Kidney (tissue), 14 donors: ENCODE results near the gene CCSER2. TPM values are rescaled to one million over a fixed set of nuclear protein-coding genes. Genes with fewer than 3 reads are reported as not detected.

Experiments
- DNase-seq, 5 donors: peaks; one replicate each; pipeline ENCODE4 v3.0.0-alpha.2; 2013 to 2020
- FAIRE-seq: peaks from 2 replicates; lab custom pipeline; 2012; peaks lifted over from hg19 to GRCh38; lab: Jason Lieb, UNC
- H3K27ac ChIP-seq, 2 donors: one replicate each; pipeline ENCODE4 v1.7.0; 2013; ENCODE audit warnings: low read depth in 2 of 2, low read length in 2 of 2, inconsistent platforms in 1 of 2
- H3K27me3 ChIP-seq: one replicate; pipeline ENCODE4 v1.7.1; 2013; ENCODE audit warnings: low read length, inconsistent platforms; ENCODE audit not compliant: control insufficient read depth, insufficient read depth
- H3K36me3 ChIP-seq, 3 donors: one replicate each; pipeline versions ENCODE4 v1.7.0 to v1.7.1; 2013; ENCODE audit warnings: low read length in 3 of 3, control low read depth in 1 of 3, inconsistent platforms in 1 of 3; ENCODE audit not compliant: insufficient read depth in 3 of 3, control insufficient read depth in 2 of 3
- H3K4me1 ChIP-seq, 3 donors: one replicate each; pipeline versions ENCODE4 v1.7.0 to v1.7.1; 2013; ENCODE audit warnings: low read length in 3 of 3, inconsistent platforms in 1 of 3, low read depth in 1 of 3; ENCODE audit not compliant: control insufficient read depth in 2 of 3, insufficient read depth in 2 of 3
- H3K4me3 ChIP-seq, 3 donors: one replicate each; pipeline versions ENCODE4 v1.7.0 to v1.8.1; 2013; ENCODE audit warnings: low read length in 3 of 3, control low read depth in 1 of 3, inconsistent platforms in 1 of 3
- H3K9ac ChIP-seq, 3 donors: one replicate each; pipeline versions ENCODE4 v1.7.0 to v1.7.1; 2013; ENCODE audit warnings: low read length in 3 of 3, control low read depth in 1 of 3, inconsistent platforms in 1 of 3
- H3K9me3 ChIP-seq, 3 donors: one replicate each; pipeline versions ENCODE4 v1.7.0 to v1.7.1; 2013; ENCODE audit warnings: low read length in 3 of 3, control low read depth in 1 of 3, inconsistent platforms in 1 of 3; ENCODE audit not compliant: control insufficient read depth in 2 of 3, insufficient read depth in 1 of 3
- intact Hi-C: fragments of 100-400 bp; cut with DNase I; formaldehyde crosslinking; loops from one replicate; pipeline ENCODE4 v1.11.1; 2022
- polyA plus RNA-seq: library from polyadenylated mRNA; stranded (reverse); fragments of 350-450 nt; fragmentation: Illumina TruSeq; extraction: RNeasy Lipid Tissue Mini Kit (QIAGEN cat#74804); gene quantifications from one replicate; pipeline ENCODE4 v1.2.3, GENCODE V29; 2014; ENCODE audit warnings: low read depth, low replicate concordance; ENCODE audit not compliant: insufficient read depth
- total RNA-seq: library from RNA; stranded (reverse); fragmentation: NEBNext Ultra II Directional; extraction: Animal tissue kit (Norgen Biotek cat#: 25700); gene quantifications from one replicate; pipeline ENCODE4 v1.2.1, GENCODE V29; 2021
- TF ChIP-seq, protein P1 (sequence below): IDR thresholded peaks from 3 replicates; pipeline ENCODE4 v1.5.1; 2012; ENCODE audit warnings: mild to moderate bottlenecking, moderate library complexity, borderline replicate concordance; ENCODE audit not compliant: insufficient read depth; ENCODE audit errors: extremely low read depth
- donor health status: control.
- donor health status: control.
- donor health status: control.
- donor health status: control.
- donor health status: control.
- donor health status: DM: yes; HTN: yes; CAD: no.
- donor health status: Normal renal cell carcinoma (clear cell type).

The CCSER2 gene
- total and polyA plus RNA-seq, 2 donors from 2014 or later = 12.6 to 46.4 TPM

DNA sequence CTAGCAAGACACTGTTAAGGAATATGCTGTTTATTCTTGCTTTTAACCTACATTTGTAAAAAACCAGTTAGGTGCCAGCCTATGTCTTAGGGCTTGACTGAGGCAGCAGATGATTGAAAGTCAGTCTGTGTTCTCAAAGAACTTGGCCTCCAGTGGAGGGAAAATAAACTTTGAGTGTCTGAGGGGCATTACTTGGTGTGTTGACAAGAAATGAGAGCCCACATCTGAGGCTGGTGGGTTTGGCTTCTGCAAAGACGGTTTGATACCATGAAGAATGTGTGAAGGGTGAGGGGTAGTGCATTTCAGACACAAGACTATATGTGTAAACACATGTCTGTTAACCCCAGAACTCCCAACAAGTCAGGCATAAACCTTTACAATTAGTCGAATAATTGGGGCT lies 28.5 kb downstream of the CCSER2 start:
- no peak for DNase-seq
- Histone ChIP-seq H3K9ac (no peak overlapping the region), H3K4me3 (no peak overlapping the region), H3K36me3 (no peaks in the 10 kb centered on the region), H3K9me3 (no peaks in the 10 kb centered on the region), H3K4me1 (peaks cover 0 to 15% (median 4%) of the 10 kb centered on the region in 3 donors), H3K27me3 (no peaks in the 10 kb centered on the region), H3K27ac (no peak overlapping the region)
- TF ChIP-seq, protein P1, sequence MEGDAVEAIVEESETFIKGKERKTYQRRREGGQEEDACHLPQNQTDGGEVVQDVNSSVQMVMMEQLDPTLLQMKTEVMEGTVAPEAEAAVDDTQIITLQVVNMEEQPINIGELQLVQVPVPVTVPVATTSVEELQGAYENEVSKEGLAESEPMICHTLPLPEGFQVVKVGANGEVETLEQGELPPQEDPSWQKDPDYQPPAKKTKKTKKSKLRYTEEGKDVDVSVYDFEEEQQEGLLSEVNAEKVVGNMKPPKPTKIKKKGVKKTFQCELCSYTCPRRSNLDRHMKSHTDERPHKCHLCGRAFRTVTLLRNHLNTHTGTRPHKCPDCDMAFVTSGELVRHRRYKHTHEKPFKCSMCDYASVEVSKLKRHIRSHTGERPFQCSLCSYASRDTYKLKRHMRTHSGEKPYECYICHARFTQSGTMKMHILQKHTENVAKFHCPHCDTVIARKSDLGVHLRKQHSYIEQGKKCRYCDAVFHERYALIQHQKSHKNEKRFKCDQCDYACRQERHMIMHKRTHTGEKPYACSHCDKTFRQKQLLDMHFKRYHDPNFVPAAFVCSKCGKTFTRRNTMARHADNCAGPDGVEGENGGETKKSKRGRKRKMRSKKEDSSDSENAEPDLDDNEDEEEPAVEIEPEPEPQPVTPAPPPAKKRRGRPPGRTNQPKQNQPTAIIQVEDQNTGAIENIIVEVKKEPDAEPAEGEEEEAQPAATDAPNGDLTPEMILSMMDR = no peak
- intact Hi-C loops = no loop called here
- no peak for FAIRE-seq

DNA sequence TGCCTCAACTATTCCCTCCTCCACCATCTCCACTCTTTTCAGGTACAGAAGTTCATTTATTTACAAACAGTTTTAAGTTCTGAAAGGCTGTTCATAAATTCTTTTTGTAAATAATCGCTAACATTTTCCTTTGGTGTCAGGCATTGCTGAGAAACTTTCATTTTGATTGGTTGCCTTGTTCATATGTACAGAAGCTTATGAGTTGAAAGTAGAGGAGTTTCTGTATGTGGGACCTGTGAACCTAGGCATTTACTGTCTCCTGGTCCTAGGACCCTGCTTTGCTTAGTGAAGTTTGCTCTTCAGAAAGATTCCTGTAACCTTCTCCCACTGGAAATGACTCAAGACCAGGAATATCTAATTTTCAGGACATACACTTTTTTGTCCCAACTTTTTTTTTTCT lies 30.4 kb downstream of the CCSER2 start:
- intact Hi-C loops = no loop called here
- Histone ChIP-seq H3K27me3 (no peaks in the 10 kb centered on the region), H3K9me3 (no peaks in the 10 kb centered on the region), H3K27ac (no peak overlapping the region), H3K9ac (no peak overlapping the region), H3K36me3 (no peaks in the 10 kb centered on the region), H3K4me3 (no peak overlapping the region), H3K4me1 (peaks cover 0 to 15% (median 4%) of the 10 kb centered on the region in 3 donors)
- FAIRE-seq = no peak
- no peak for DNase-seq
- TF ChIP-seq, protein P1 = no peak

DNA sequence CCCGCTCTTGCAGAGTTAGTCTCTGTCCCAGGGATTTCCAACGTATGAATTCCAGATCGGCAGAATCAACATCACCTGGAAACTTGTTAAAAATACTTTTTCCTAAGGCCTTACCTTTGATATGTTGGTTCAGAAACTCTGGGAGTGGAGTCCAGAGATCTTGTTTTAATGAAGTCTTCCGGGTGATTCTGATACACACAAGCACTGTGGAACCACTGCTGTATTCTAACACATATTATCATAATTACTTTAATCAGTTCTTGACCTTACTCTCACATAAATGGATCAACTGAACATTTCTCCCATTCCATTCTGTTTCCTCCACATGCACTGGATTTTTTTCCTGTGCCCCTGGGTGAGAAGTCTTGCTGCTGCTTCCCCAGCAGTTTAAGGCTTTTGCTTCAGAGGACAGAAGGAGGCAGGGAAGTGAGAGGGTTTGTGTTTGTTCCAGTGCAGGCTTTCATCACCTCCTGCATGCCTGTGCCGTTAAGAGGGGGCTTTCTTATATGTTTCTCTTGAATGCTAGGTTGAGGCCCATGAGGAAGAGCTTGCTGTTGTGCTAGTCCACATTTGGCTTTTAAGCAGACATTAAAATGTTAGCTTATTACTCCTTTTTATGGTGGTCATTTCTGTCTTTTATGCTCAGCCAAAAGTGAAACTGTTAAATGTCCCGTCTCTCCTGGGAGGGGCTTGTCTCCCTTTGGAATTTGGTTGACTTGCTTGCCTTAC lies 32.4 kb downstream of the CCSER2 start:
- Histone ChIP-seq H3K9me3 (no peaks in the 10 kb centered on the region), H3K4me1 (peaks cover 0 to 10% (median 4%) of the 10 kb centered on the region in 3 donors), H3K36me3 (no peaks in the 10 kb centered on the region), H3K27me3 (no peaks in the 10 kb centered on the region), H3K9ac (peak overlapping the region in 2 of 3 donors; percentile 33 to 42), H3K4me3 (peak overlapping the region in 2 of 3 donors; percentile 65 to 80), H3K27ac (peak overlapping the region in 1 of 2 donors; percentile 41)
- DNase-seq (peak in 1 of 5 donors; percentile 6), FAIRE-seq (no peak)
- intact Hi-C loops = loop anchor here (10.0 kb wide), 1 partner anchor 96 kb away; no protein-coding TSS in a partner anchor
- TF ChIP-seq, protein P1 = no peak
